B cell (primary cell): ENCODE results near the gene EGFR. TPM values are rescaled to one million over a fixed set of nuclear protein-coding genes. Genes with fewer than 3 reads are reported as not detected.

Experiments
- ATAC-seq: fragments of 200-7000 bp; cut with Tn5 transposase; one replicate; pipeline ENCODE4 v1.10.0; 2021; ENCODE audit warnings: low read depth, mild to moderate bottlenecking, moderate number of reproducible peaks, moderate library complexity
- CTCF ChIA-PET: fragments of 350-600 bp; sonication (Branson Sonifier 250); formaldehyde crosslinking; loops from one replicate; lab custom pipeline; 2021; ENCODE audit warnings: antibody characterized with exemption, inconsistent platforms; lab: Charles Lee
- POLR2A ChIA-PET: fragments of 350-600 bp; sonication (Branson Sonifier 250); formaldehyde crosslinking; loops from one replicate; lab custom pipeline; 2021; ENCODE audit warnings: antibody characterized with exemption; lab: Charles Lee
- DNase-seq: peaks from one replicate; pipeline ENCODE4 v3.0.0; 2013
- H2AFZ ChIP-seq: 2 replicates; pipeline ENCODE4 v1.6.1; 2012; ENCODE audit warnings: mild to moderate bottlenecking, low read depth, low read length; ENCODE audit not compliant: insufficient read depth, poor library complexity, severe bottlenecking
- H3K27ac ChIP-seq, 2 donors: 1 replicate in 1 of 2; 2 replicates in 1 of 2; pipeline ENCODE4 v1.5.1; 2012 to 2013; ENCODE audit warnings: low read length in 2 of 2, mild to moderate bottlenecking in 2 of 2, moderate library complexity in 1 of 2
- H3K27me3 ChIP-seq, 4 experiments: fragments of 200-600 bp in 1 of 4; sonication (generic) in 1 of 4; replicated peaks in 1 of 4; 1 replicate in 2 of 4; 2 replicates in 2 of 4; pipeline versions ENCODE4 v1.6.1 to v1.7.0; 2013 to 2016; ENCODE audit warnings: low read length in 3 of 4, mild to moderate bottlenecking in 2 of 4, mixed read lengths in 1 of 4, moderate library complexity in 1 of 4; ENCODE audit not compliant: insufficient read depth in 4 of 4, control insufficient read depth in 3 of 4; ENCODE audit errors: control extremely low read depth in 1 of 4
- H3K36me3 ChIP-seq, 2 experiments: replicated peaks in 1 of 2; 1 replicate in 1 of 2; 2 replicates in 1 of 2; pipeline versions ENCODE4 v1.6.1 to v1.7.1; 2013; ENCODE audit warnings: low read length in 1 of 2; ENCODE audit not compliant: insufficient read depth in 2 of 2, control insufficient read depth in 1 of 2; ENCODE audit errors: control extremely low read depth in 1 of 2, extremely low read depth in 1 of 2
- H3K4me1 ChIP-seq, 2 donors: fragments of 200-600 bp in 1 of 2; sonication (generic) in 1 of 2; 1 replicate in 1 of 2; 2 replicates in 1 of 2; pipeline versions ENCODE4 v1.5.1 to v1.6.1; 2013 to 2017; ENCODE audit warnings: low read length in 2 of 2; ENCODE audit not compliant: control insufficient read depth in 2 of 2, insufficient read depth in 2 of 2
- H3K4me2 ChIP-seq: replicated peaks from 2 replicates; pipeline ENCODE3; 2012; ENCODE audit warnings: mild to moderate bottlenecking, low read depth, low read length; ENCODE audit not compliant: poor library complexity, severe bottlenecking
- H3K4me3 ChIP-seq, 5 experiments: fragments of 200-600 bp in 1 of 5; sonication (generic) in 1 of 5; 1 replicate in 3 of 5; 2 replicates in 2 of 5; pipeline versions ENCODE4 v1.5.1 to v1.7.0; 2011 to 2016; ENCODE audit warnings: low read length in 4 of 5, mild to moderate bottlenecking in 4 of 5, low read depth in 2 of 5, control low read depth in 1 of 5, moderate library complexity in 1 of 5; ENCODE audit not compliant: insufficient read depth in 1 of 5; ENCODE audit errors: control extremely low read depth in 1 of 5, extremely low read depth in 1 of 5
- H3K79me2 ChIP-seq: fragments of 200-600 bp; sonication (generic); one replicate; pipeline ENCODE4 v1.6.0; 2016; ENCODE audit warnings: low read length; ENCODE audit not compliant: control insufficient read depth, insufficient read depth
- H3K9ac ChIP-seq: fragments of 200-600 bp; sonication (generic); 2 replicates; pipeline ENCODE4 v1.6.1; 2017; ENCODE audit warnings: mild to moderate bottlenecking, low read length, moderate library complexity
- H3K9me3 ChIP-seq, 3 donors: one replicate each; pipeline versions ENCODE4 v1.6.1 to v1.7.1; 2013; ENCODE audit warnings: low read length in 2 of 3; ENCODE audit not compliant: control insufficient read depth in 2 of 3, insufficient read depth in 1 of 3; ENCODE audit errors: control extremely low read depth in 1 of 3
- H4K20me1 ChIP-seq: 2 replicates; pipeline ENCODE4 v1.6.0; 2012; ENCODE audit warnings: mild to moderate bottlenecking, low read length; ENCODE audit not compliant: insufficient read depth, control insufficient read depth, poor library complexity, severe bottlenecking
- H3K27ac Mint-ChIP-seq: one replicate; pipeline ENCODE4 v1.8.0; 2021; ENCODE audit warnings: mixed read lengths
- H3K27me3 Mint-ChIP-seq: one replicate; pipeline ENCODE4 v1.8.0; 2021; ENCODE audit warnings: mixed read lengths
- H3K4me1 Mint-ChIP-seq: one replicate; pipeline ENCODE4 v1.8.0; 2021; ENCODE audit warnings: mixed read lengths
- H3K4me3 Mint-ChIP-seq: one replicate; pipeline ENCODE4 v1.8.0; 2021; ENCODE audit warnings: mixed read lengths
- H3K9me3 Mint-ChIP-seq: one replicate; pipeline ENCODE4 v1.8.0; 2022; ENCODE audit warnings: mixed read lengths; ENCODE audit not compliant: insufficient read depth
- CTCF ChIP-seq: fragments of 200-600 bp; IDR thresholded peaks from one replicate; pipeline ENCODE4 v1.8.0; 2022; ENCODE audit warnings: antibody characterized with exemption, mild to moderate bottlenecking
- EZH2 ChIP-seq: IDR thresholded peaks from 2 replicates; pipeline ENCODE4 v1.6.1; 2012; ENCODE audit warnings: borderline replicate concordance, low read depth, mild to moderate bottlenecking, moderate library complexity, low read length; ENCODE audit not compliant: insufficient read depth, poor library complexity, severe bottlenecking
- WGBS: methylation state at CpG from one replicate; pipeline ENCODE4 v1.1.5; 2013; ENCODE audit warnings: missing lambda C conversion rate; ENCODE audit not compliant: insufficient coverage; 5-methylcytosine and 5-hydroxymethylcytosine counted together
- intact Hi-C: fragments of 100-400 bp; cut with micrococcal nuclease; formaldehyde crosslinking; loops from one replicate; pipeline ENCODE4 v1.10.0; 2022
- polyA plus RNA-seq: library from polyadenylated mRNA; depleted of rRNA; stranded (reverse); fragments of >200 nt; gene quantifications from 2 replicates; pipeline ENCODE4 v1.2.3, GENCODE V29; 2012
- total RNA-seq, 2 donors: library from RNA; stranded (reverse); fragments of 120-200 nt in 1 of 2; gene quantifications; 1 replicate in 1 of 2; 2 replicates in 1 of 2; pipeline versions ENCODE4 v1.2.3 to v1.2.4, GENCODE V29; 2013 to 2022

The EGFR gene
- total and polyA plus RNA-seq, 2 donors (not counting 1 experiment from before 2014, with no cell fraction given), result not detected

GRCh38 chr7:55069271-55069792 lies 50.5 kb downstream of the EGFR start:
- Histone ChIP-seq H3K27ac (no peak overlapping the region), H3K4me1 (peaks cover 12 to 15% of the 10 kb centered on the region in 2 donors), H3K9ac (no peak overlapping the region), H4K20me1 (no peaks in the 10 kb centered on the region), H3K36me3 (no peaks in the 10 kb centered on the region), H3K4me3 (no peak overlapping the region), H3K79me2 (no peaks in the 10 kb centered on the region), H3K9me3 (no peaks in the 10 kb centered on the region), H3K4me2 (no peak overlapping the region), H3K27me3 (peaks cover 0 to 13% (median 3%) of the 10 kb centered on the region in 4 experiments), H2AFZ (no peak overlapping the region)
- DNase-seq, result no peak
- no peak for ATAC-seq
- Mint-ChIP-seq H3K27me3 (peaks cover 14% of the 10 kb centered on the region), H3K27ac (no peak overlapping the region), H3K9me3 (no peaks in the 10 kb centered on the region), H3K4me1 (peaks cover 17% of the 10 kb centered on the region), H3K4me3 (no peak overlapping the region)
- ChIA-PET CTCF (interaction anchor here (1.1 kb wide), 1 partner anchor 33 kb away, joined by 3 read pairs; no protein-coding TSS in a partner anchor), POLR2A (no interaction called here)
- TF ChIP-seq CTCF (no peak), EZH2 (no peak)
- intact Hi-C loops, result no loop called here
- 81% methylated on average over 5 of the region's 5 CpGs for WGBS

- peaks cover 9% of the 10 kb centered on the region for H3K27me3 Mint-ChIP-seq
- no peak overlapping the region for H3K27ac Mint-ChIP-seq
- Histone ChIP-seq H3K36me3 (no peaks in the 10 kb centered on the region), H3K27ac (no peak overlapping the region), H3K4me3 (no peak overlapping the region), H2AFZ (no peak overlapping the region), H3K27me3 (peaks cover 0 to 10% (median 3%) of the 10 kb centered on the region in 4 experiments), H3K4me2 (no peak overlapping the region), H3K4me1 (peaks cover 12 to 15% of the 10 kb centered on the region in 2 donors), H3K79me2 (no peaks in the 10 kb centered on the region), H3K9me3 (no peaks in the 10 kb centered on the region), H4K20me1 (no peaks in the 10 kb centered on the region), H3K9ac (no peak overlapping the region)
- DNase-seq (no peak), ATAC-seq (no peak)
- H3K4me1 Mint-ChIP-seq, result peaks cover 22% of the 10 kb centered on the region
- ChIA-PET CTCF (no interaction called here), POLR2A (no interaction called here)
- TF ChIP-seq CTCF, result no peak
- TF ChIP-seq EZH2, result no peak
- no peak overlapping the region for H3K4me3 Mint-ChIP-seq
- intact Hi-C loops, result loop anchor here (5.0 kb wide), 1 partner anchor 462 kb away; no protein-coding TSS in a partner anchor
- no peaks in the 10 kb centered on the region for H3K9me3 Mint-ChIP-seq
- WGBS, result 89% methylated on average over 6 of the region's 9 CpGs
Observed at GRCh38 chr7:55070271-55070743, 51.5 kb downstream of the EGFR start.
